Right kidney (tissue), 9 donors: ENCODE measurements around the gene KLK8.

Experiments used
- DNase-seq: peaks from one replicate; pipeline ENCODE4 v3.0.0-alpha.2; 2016
- long read RNA-seq, 8 donors: transcript quantifications; one replicate each; lab custom pipeline, GENCODE V29; 2026

KLK8 gene
- long read RNA-seq, donor 1, partial matches to known transcripts = 0 of 7 reads
- long read RNA-seq, donor 1, other reads (novel, unspliced or antisense) = 0 of 7 reads
- long read RNA-seq, donor 2, partial matches to known transcripts = 0 of 2 reads
- long read RNA-seq, donor 2, other reads (novel, unspliced or antisense) = 0 of 2 reads
- long read RNA-seq, donor 3, partial matches to known transcripts = 0 of 1 reads
- long read RNA-seq, donor 3, other reads (novel, unspliced or antisense) = 0 of 1 reads
- long read RNA-seq, donor 4, partial matches to known transcripts = 0 of 2 reads
- long read RNA-seq, donor 4, other reads (novel, unspliced or antisense) = 0 of 2 reads
- long read RNA-seq, donor 5, partial matches to known transcripts = 0 of 4 reads
- long read RNA-seq, donor 5, other reads (novel, unspliced or antisense) = 0 of 4 reads
- long read RNA-seq, donor 6 = 0 reads
- long read RNA-seq, donor 7, partial matches to known transcripts = 0 of 8 reads
- long read RNA-seq, donor 7, other reads (novel, unspliced or antisense) = 0 of 8 reads
- long read RNA-seq, donor 8, partial matches to known transcripts = 0 of 2 reads
- long read RNA-seq, donor 8, other reads (novel, unspliced or antisense) = 0 of 2 reads

GRCh38 chr19:51001515-51001914 is at the start of gene KLK8:
Gene KLK8, minus strand, starts transcription at chr19:51001604. Its CDS starts 437 bp downstream, at chr19:51001167.
- DNase-seq = peak; percentile 35

GRCh38 chr19:51047031-51047335 is 45.6 kb upstream of the KLK8 start:
- DNase-seq = no peak

- no peak for DNase-seq
Measured at GRCh38 chr19:51044327-51044726, 42.9 kb upstream of the KLK8 start.

- DNase-seq = no peak
Measured at GRCh38 chr19:51043497-51043896, 42.1 kb upstream of the KLK8 start.

- no peak for DNase-seq
Measured at GRCh38 chr19:51040151-51040550, 38.7 kb upstream of the KLK8 start.

GRCh38 chr19:51036519-51036918 is 35.1 kb upstream of the KLK8 start:
- DNase-seq = no peak

GRCh38 chr19:51034704-51035103 is 33.3 kb upstream of the KLK8 start, which contains the start of gene KLK12:
Gene KLK12, minus strand, starts transcription at chr19:51035002. Its CDS starts 381 bp downstream, at chr19:51034621.
- DNase-seq = no peak

- no peak for DNase-seq
Measured at GRCh38 chr19:51031880-51032225, 30.4 kb upstream of the KLK8 start.

- no peak for DNase-seq
Measured at GRCh38 chr19:51031220-51031879, 29.9 kb upstream of the KLK8 start.

- no peak for DNase-seq
Measured at GRCh38 chr19:51030631-51031030, 29.2 kb upstream of the KLK8 start.

- no peak for DNase-seq
Measured at GRCh38 chr19:51029718-51030117, 28.3 kb upstream of the KLK8 start.

- no peak for DNase-seq
Measured at GRCh38 chr19:51027873-51028272, 26.5 kb upstream of the KLK8 start.

GRCh38 chr19:51027126-51027806 is 25.9 kb upstream of the KLK8 start:
- no peak for DNase-seq

- DNase-seq = no peak
Measured at GRCh38 chr19:51026554-51026831, 25.1 kb upstream of the KLK8 start, which contains the start of gene KLK11. Gene KLK11, minus strand, starts transcription at chr19:51026616. Its CDS starts 985 bp downstream, at chr19:51025631.

- DNase-seq = no peak
Measured at GRCh38 chr19:51025809-51026553, 24.6 kb upstream of the KLK8 start.

GRCh38 chr19:51025401-51025800 is 24.0 kb upstream of the KLK8 start:
- no peak for DNase-seq

- DNase-seq = no peak
Measured at GRCh38 chr19:51024924-51025323, 23.5 kb upstream of the KLK8 start.

- DNase-seq = no peak
Measured at GRCh38 chr19:51023946-51024345, 22.5 kb upstream of the KLK8 start.

GRCh38 chr19:51022526-51022925 is 21.1 kb upstream of the KLK8 start:
- no peak for DNase-seq

GRCh38 chr19:51020988-51021651 is 19.7 kb upstream of the KLK8 start:
- DNase-seq = peak; percentile 48

GRCh38 chr19:51019544-51019925 is 18.1 kb upstream of the KLK8 start, which contains the start of gene KLK10:
Gene KLK10, minus strand, starts transcription at chr19:51019709. Its CDS starts 579 bp downstream, at chr19:51019130.
- DNase-seq = no peak
